ENCODE measurements around the gene VOPP1. TPM values are rescaled to one million over a fixed set of nuclear protein-coding genes. Genes with fewer than 3 reads are reported as not detected.

Gene VOPP1
- total RNA-seq, 1 experiment from 2014 or later, result 30.3 TPM

DNA sequence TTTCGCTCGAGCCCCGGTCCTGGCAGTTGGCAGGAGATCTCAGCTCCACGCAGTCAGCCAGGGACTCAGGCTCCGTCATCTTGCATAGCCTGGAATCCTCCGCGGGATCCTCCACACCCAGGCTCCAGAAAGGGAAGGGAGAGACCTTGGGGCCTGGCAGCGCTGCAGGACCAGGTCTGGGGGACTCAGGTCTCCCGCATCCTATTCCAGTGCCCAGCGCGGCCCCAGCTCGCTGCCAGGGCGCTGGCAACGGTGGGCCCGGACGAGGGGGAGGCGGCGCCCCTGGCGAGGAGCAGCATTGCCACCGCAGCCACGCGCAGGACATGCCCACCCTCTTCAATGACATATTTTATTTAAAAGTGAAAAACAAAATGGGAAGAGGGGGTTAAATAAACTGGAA is 123.8 kb downstream of the VOPP1 start:
- no TSS peak for BruUV-seq (replicated peaks)
- CTCF ChIA-PET, result no interaction called here

More for the DNA sequence above, 123.8 kb downstream of the VOPP1 start:
- no peak overlapping the region for H3K9ac ChIP-seq (ENCODE audit: low read length)
- H4K20me1 ChIP-seq (ENCODE audit: insufficient read depth), result no peaks in the 10 kb centered on the region
- RAD21 ChIA-PET (ENCODE audit: low non-redundant PET in 1 of 2, low total read pairs in 2 of 2, uncharacterized antibody in 2 of 2, unreplicated experiment in 2 of 2), result no interaction called here
- H3K79me2 ChIP-seq (ENCODE audit: insufficient read depth, low read length), result no peaks in the 10 kb centered on the region
- no peak overlapping the region for H3K27ac ChIP-seq (ENCODE audit: low read depth, low read length)
- intact Hi-C loops (cut with micrococcal nuclease), result no loop called here
- POLR2A ChIA-PET, result no interaction called here
- no peaks in the 10 kb centered on the region for H3K27me3 ChIP-seq (ENCODE audit: insufficient read depth, low read length)
- DNase-seq (ENCODE audit: low read depth, low spot score), result no peak
- TF ChIP-seq POLR2A (IDR thresholded peaks at IDR 0.05; ENCODE audit: borderline replicate concordance, extremely low read depth, insufficient read depth, insufficient read length) (no peak), MAX (IDR thresholded peaks at IDR 0.05) (no peak), TCF7L2 (IDR thresholded peaks at IDR 0.05; ENCODE audit: borderline replicate concordance, extremely low read depth, insufficient read depth, insufficient read length) (no peak), ZFX (IDR thresholded peaks at IDR 0.05) (no peak), FOSL1 (IDR thresholded peaks at IDR 0.05; ENCODE audit: low read depth) (no peak), RAD21 (IDR thresholded peaks at IDR 0.05; ENCODE audit: low read depth) (no peak), CBX3 (IDR thresholded peaks at IDR 0.05; ENCODE audit: low read depth) (no peak), REST (IDR thresholded peaks at IDR 0.05; ENCODE audit: low read depth) (no peak), CEBPB (IDR thresholded peaks at IDR 0.05; ENCODE audit: low read depth) (no peak), ATF3 (IDR thresholded peaks at IDR 0.05) (no peak), SP1 (IDR thresholded peaks at IDR 0.05; ENCODE audit: low read depth) (no peak), ELF1 (IDR thresholded peaks at IDR 0.05; ENCODE audit: borderline replicate concordance, low read depth) (no peak), SRF (IDR thresholded peaks at IDR 0.05; ENCODE audit: low read depth) (no peak), ZNF274 (IDR thresholded peaks at IDR 0.05; ENCODE audit: low read depth, low read length) (no peak), YY1 (IDR thresholded peaks at IDR 0.05; ENCODE audit: extremely low read depth, insufficient replicate concordance, low read depth, low read length) (no peak), EGR1 (IDR thresholded peaks at IDR 0.05; ENCODE audit: low read depth) (no peak)
- ATAC-seq, result no peak
- no peak overlapping the region for H2AFZ ChIP-seq (ENCODE audit: low read depth, low read length, poor library complexity, severe bottlenecking)
- H3K9me3 ChIP-seq (ENCODE audit: control insufficient read depth in 1 of 2, insufficient read depth in 1 of 2, low read depth in 1 of 2, low read length in 2 of 2), result no peaks in the 10 kb centered on the region
- H3K9me2 ChIP-seq (ENCODE audit: insufficient read depth), result no peaks in the 10 kb centered on the region
- H3K4me1 ChIP-seq (ENCODE audit: control insufficient read depth in 1 of 2, insufficient read depth in 2 of 2, low read length in 2 of 2), result no peaks in the 10 kb centered on the region
- no peak overlapping the region for H3K4me3 ChIP-seq (replicated peaks in 1 of 2; ENCODE audit: low read depth in 1 of 2, low read length in 2 of 2)
- H3K36me3 ChIP-seq (ENCODE audit: control insufficient read depth in 1 of 2, insufficient read depth in 2 of 2, low read length in 2 of 2), result no peaks in the 10 kb centered on the region
- H3K4me2 ChIP-seq (ENCODE audit: low read length), result no peak overlapping the region

Data from HCT116 (cell line).